Measurements from ENCODE around the gene SLC4A2. TPM values are rescaled to one million over a fixed set of nuclear protein-coding genes. Genes with fewer than 3 reads are reported as not detected.

Gene SLC4A2
- total RNA-seq, 1 donor from 2014 or later: 31.3 TPM

Other genes with a start within 250 kb of the SLC4A2 start
- gene AOC1, start 207.1 kb upstream of the SLC4A2 start, total RNA-seq: under 0.01 TPM
- 7.3 TPM for gene KCNH2, start 81.3 kb upstream of the SLC4A2 start, total RNA-seq
- gene NOS3, start 68.6 kb upstream of the SLC4A2 start, total RNA-seq: 4.7 TPM
- gene ATG9B, start 35.1 kb upstream of the SLC4A2 start, total RNA-seq: not detected
- gene ABCB8, start 31.1 kb upstream of the SLC4A2 start, total RNA-seq: 15.7 TPM
- not detected for gene ASIC3, start 11.1 kb upstream of the SLC4A2 start, total RNA-seq
- gene CDK5, start 1.7 kb upstream of the SLC4A2 start, total RNA-seq: 5.7 TPM
- 55.3 TPM for gene FASTK, start 21.2 kb downstream of the SLC4A2 start, total RNA-seq
- gene TMUB1, start 23.9 kb downstream of the SLC4A2 start, total RNA-seq: 12.5 TPM
- 28.7 TPM for gene AGAP3, start 26.9 kb downstream of the SLC4A2 start, total RNA-seq
- gene GBX1, start 108.1 kb downstream of the SLC4A2 start, total RNA-seq: not detected
- 3.7 TPM for gene ASB10, start 127.7 kb downstream of the SLC4A2 start, total RNA-seq
- not detected for gene H2BK1, start 150.9 kb downstream of the SLC4A2 start, total RNA-seq
- 20.9 TPM for gene ABCF2, start 167.6 kb downstream of the SLC4A2 start, total RNA-seq
- 16.2 TPM for gene CHPF2, start 172.9 kb downstream of the SLC4A2 start, total RNA-seq
- 101 TPM for gene SMARCD3, start 189.1 kb downstream of the SLC4A2 start, total RNA-seq